Measurements from ENCODE around the gene KAT6B. TPM values are rescaled to one million over a fixed set of nuclear protein-coding genes. Genes with fewer than 3 reads are reported as not detected.

KAT6B gene
- total RNA-seq, 1 donor from 2014 or later = 69.3 TPM

DNA sequence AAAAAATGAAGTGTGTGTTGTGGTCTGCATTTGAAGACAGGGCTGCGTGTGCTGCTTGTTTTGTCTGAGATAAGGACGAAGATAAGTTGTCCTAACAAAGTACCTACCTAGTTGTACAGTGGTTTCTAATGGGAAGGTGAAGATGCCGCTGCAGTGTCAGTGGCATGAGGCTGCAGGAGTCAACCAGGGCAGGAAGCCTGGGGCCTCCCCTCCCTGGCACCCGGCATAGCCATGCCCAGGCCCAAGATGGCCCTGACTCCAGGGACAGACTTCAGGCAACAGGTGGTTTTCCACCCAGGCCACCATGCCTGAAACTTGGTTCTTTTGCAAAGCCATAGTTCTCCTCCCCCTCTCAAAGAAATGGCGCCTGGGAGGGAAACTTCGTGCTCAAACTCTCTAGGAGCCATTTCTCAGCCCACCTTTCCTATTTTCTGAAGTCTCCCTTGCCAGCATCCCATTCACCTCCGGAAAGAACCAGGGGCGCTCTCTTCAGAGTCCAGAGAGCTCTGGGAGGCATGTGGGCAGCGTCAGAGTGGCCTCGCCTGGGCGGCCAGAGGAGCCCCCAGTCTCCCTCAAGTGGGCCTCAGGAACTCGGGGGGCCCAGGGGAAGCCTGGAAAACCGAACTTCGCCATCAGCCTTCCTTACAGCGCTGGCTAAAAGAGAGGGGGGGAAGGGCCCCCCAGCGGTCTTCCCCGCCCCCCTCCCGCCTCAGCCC, 2.1 kb upstream of the KAT6B start:
- no peak for DNase-seq

- no peak for DNase-seq
Measured at GRCh38 chr10:74824900-74825370, 1.5 kb upstream of the KAT6B start.

GRCh38 chr10:74825371-74826141, 844 bp upstream of the KAT6B start:
- DNase-seq = peak; percentile 45

- no peak for DNase-seq
Measured at GRCh38 chr10:74827045-74827441, 643 bp downstream of the KAT6B start.

GRCh38 chr10:74827694-74828093, 1.3 kb downstream of the KAT6B start:
- no peak for DNase-seq

DNA sequence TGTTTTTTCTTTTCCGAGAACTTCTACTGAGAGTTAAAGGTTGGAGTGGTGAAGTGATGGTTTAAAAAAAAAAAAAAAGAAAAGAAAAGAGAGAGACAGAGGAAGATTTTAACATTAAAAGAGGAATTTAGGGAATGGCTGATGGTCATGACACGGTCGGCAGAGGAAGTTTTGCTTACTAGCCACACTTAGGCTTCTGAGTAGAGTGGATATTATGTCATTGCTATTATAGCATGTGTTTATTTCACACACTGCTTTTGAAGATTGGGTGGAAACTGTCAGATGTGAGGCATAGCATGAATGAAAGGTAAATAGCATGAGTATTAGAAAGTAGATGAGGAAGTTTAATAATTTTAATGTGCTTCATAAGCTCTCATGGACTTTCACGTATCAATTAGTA, 2.5 kb downstream of the KAT6B start:
- DNase-seq = no peak

GRCh38 chr10:74831518-74832120, 5.2 kb downstream of the KAT6B start:
- DNase-seq = no peak

DNA sequence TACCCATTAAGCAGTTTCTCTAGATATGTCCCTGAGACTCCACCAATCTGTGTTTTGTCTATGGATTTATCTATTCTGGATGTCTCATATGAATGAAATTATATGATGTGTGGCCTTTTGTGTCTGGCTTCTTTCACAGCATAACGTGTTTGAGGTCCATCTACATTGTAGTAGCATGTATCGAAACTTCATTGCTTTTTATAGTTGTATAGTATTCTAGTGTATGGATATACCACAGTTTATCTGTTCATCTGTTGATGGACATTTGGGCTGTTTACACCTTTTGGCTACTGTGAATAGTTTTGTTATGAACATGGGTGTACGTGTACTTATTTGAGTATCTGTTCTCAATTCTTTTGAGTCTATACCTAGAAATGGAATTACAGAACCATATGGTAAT, 9.6 kb downstream of the KAT6B start:
- DNase-seq = no peak

GRCh38 chr10:74836877-74837276, 10.5 kb downstream of the KAT6B start:
- no peak for DNase-seq

DNA sequence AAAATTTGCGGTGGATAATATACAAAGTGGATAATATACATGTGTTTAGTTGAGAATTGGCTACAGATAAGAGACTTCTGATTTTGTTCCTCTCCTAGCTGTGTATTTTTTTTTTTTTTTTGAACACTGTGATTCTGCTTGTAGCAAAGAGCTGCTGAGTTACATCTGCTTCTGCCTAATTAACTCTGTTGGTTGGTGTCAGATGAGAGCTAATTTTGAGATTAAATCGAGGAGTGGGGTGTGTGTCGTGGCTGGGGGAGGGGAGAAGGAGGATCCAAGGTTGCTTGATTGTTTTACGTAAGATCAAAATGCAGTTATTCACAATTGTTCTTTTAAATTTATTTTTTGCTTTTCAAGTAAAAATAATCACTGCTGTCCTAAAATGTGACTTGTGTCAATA, 11.3 kb downstream of the KAT6B start:
- DNase-seq = no peak

DNA sequence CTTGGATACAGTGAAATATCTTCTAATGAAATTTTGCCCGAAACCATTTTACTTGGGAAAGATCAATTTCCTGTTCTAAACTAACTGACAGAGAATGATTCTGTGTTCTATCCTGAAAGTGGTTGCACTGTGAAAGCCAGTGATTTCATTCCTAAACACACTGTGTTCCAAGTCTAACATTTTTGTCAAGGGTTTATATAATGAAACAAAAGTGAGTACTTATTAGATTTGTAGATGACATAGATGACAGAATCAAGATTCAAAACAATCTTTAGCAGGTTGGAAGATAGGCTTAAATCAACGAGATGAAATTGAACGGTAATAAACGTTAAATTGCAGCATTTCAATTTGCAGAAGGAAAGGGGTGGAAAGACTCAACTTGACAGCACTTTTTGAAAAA, 13.3 kb downstream of the KAT6B start:
- DNase-seq = no peak

DNA sequence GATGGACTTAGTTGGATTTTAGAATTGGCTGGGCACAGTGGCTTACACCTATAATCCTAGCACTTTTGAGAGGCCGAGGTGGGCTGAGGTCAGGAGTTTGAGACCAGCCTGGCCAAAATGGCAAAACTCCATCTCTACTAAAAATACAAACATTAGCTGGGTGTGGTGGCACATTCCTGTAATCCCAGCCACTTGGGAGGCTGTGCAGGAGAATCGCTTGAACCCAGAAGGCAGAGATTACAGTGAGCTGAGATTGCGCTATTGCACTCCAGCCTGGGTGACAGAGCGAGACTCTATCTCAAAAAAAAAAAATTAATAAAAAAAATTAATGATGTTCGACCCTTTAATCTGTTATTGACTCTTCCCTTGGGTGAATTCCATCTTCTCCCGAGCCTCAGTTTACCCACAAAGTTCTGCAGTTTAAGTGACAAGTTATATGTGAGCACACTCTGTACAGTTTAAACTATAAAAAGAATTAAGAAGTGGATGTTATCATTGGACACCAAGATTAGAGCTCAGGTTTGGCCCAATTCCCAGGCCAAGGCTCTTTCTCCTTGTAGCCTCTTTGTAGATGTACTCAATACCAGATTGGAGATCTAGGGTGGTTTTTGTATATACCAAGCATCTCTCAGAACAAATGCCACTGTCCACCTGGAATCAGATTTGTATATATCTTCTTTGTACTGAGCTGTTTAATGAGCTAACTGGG, 15.0 kb downstream of the KAT6B start:
- no peak for DNase-seq

DNA sequence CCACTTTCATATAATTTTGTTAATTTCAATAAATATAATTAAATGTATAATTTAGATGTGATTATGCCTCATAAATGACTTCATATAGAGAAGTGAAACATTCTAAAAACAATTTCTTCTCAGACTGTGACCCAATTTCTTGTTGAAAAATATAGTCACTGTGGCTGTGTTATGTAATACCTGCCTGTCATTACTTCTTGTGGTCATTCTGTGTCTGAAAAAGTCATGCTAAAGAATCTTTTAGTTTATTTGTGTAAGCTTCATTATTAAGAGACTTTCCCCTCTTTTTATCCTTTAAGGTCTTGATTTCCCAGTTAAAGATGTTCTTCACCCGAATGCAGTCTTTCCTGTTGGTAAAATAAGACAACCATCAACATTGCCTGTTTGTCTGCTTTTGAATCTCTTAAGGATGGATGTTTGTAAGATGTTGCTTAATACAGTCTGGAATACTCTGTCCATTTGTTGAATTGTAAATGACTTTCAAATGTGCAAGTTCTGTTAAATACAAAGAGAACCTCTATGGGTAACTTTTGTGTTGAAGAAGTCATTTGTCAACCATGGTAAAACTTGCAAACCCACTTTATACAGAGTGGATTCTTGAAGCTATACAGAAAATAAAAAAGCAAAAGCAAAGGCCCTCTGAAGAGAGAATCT, 16.0 kb downstream of the KAT6B start:
- DNase-seq = no peak

DNA sequence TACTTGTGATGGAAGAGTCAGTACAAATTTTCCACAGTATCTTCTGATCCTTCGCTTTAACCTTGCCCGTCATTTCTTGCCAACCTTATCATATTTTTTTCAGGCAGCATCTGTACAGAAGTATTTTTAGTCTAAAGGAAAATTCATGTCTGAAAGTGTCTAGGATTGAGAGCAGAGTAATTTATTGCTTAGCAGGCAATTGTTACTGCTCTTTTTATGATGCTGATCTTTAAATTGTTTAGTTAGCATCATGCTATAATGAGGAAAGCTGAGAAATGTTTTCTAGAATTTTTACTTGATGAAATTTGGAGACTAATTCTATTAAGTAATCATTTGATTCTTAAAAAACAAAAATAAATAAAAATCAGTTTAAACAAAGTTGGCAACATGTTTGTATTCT, 20.6 kb downstream of the KAT6B start:
- DNase-seq = no peak

DNA sequence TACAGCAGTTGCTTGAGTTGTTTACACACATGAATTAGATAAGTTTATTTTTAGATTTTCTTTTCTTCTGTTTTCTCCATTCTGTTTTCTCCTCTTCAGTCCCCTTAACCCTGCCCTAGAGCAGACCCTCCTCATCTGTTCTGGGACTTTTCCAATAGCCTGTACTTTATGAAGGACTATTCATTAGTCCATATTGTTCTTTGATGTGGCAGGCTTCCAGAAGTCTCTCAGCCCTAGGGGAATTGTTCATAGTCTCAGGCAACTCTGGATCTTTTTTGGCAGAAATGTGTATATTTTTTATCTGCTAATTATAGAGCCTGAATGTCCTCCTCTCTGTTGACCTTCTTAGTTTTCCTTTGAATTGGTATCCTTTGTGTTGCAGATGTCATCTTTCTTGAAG, 25.4 kb downstream of the KAT6B start:
- DNase-seq = no peak

DNA sequence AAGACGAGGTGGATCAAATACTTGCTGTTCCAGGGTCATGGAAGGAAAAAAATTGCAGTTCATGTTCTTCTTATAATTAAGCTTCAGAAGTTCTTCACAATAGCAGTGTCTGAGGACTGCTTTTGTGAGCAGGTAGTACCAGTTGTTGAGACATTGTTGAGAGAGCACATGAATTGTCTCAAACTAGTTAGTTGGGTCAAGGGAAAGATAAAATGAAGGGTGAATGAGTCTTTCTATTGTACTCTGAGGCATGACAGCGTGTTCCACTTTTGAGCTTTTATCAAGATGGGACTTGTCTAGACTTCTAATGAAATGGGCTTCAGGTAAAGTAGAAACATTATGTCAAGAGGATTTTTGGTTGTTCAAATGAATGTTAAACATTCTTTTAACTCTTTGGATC, 26.0 kb downstream of the KAT6B start:
- DNase-seq = no peak

DNA sequence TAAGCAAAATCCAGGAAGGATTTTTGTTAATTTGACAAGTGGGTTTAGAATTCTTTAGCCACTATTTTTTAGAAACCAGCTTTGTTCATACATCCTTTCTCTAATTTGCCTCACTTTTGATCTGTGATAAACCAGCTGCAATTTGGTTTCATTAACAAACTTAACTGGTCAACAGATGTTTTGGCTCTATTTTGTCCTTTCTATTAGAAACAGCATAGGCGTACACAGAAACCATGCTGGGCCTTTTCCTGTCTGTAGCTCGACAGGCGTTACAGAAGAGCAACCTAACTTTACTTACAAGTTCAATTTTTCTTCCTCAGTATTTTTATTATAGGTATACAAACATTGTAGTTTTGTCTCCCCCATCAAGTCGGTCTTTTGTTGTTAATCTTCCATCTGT, 28.2 kb downstream of the KAT6B start:
- DNase-seq = peak; percentile 19

DNA sequence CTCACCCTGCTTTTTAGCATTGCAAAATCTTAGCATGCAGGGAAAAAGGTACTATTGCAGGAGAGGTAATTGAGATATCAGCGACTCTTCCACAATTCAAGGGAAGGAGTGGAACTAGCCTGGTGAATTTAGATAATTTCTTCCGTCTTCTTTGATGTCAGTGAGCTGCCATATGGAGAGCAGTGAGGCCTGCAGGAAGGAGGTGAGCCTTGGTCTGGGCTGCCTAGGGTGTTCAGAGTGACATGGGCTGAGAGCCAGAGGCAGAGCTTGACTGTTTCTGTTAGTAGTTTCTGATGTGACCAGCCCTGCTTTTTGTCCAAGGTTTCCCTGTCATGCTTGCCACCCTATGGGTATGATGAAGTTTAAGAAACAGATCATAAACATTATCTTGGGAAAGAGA, 28.6 kb downstream of the KAT6B start:
- DNase-seq = no peak

- DNase-seq = no peak
Measured at GRCh38 chr10:74855439-74855838, 29.0 kb downstream of the KAT6B start.

DNA sequence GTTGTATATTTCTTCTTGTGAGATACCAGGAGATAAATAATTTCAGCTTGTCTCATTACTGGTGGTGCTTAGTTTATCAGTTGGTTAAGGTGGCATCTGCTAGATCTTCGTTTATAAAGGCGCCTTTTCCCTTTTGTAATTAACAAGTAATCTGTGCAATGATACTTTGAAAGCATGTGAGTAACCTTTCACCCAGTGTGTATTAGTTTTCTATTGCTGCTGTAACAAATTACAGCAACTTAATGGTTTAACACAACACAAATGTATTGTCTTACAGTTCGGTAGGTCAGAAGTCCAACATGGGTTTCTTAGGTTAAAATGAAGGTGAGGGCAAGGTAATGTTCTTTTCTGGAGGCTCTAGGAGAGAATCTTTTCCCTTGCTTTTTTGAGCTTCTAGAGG, 30.5 kb downstream of the KAT6B start:
- DNase-seq = no peak

DNA sequence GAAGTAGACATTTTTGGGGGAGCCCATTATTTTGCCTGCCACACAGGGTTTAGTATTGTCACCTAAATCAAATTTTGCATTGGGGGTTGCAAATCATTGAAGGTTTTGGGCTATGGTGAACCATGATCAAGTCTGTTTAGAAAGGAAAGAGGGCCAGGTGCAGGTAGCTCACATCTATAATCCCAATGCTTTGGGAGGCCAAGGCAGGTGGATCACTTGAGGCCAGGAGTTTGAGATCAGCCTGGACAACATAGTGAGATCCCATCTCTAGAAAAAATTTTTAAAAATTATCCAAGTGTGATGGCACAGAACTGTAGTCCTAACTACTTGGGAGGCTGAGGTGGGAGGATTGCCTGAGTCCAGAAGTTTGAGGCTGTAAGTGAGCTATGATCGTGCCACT, 31.2 kb downstream of the KAT6B start:
- no peak for DNase-seq

- DNase-seq = no peak
Measured at GRCh38 chr10:74859546-74859945, 33.1 kb downstream of the KAT6B start.

Measured in skin of body (tissue), 2 donors.